RPMI7951 (cell line): Measurements from ENCODE around the gene RENBP. TPM values are rescaled to one million over a fixed set of nuclear protein-coding genes. Genes with fewer than 3 reads are reported as not detected.

Source experiments
- DNase-seq: peaks from one replicate; pipeline ENCODE4 v3.0.0-alpha.2; 2012; ENCODE audit warnings: low read depth
- total RNA-seq: library from RNA; depleted of rRNA; stranded (reverse); fragments of >200 nt; shearing (Covaris generic); gene quantifications from 2 replicates; pipeline ENCODE4 v1.2.3, GENCODE V29; 2014

RENBP gene
- total RNA-seq, 1 experiment from 2014 or later = 1.7 TPM

- DNase-seq = peak; percentile 81
Observed at GRCh38 chrX:153971124-153971449, 26.6 kb upstream of the RENBP start.

GRCh38 chrX:153970357-153971123, 26.1 kb upstream of the RENBP start:
- peak; percentile 65 for DNase-seq

GRCh38 chrX:153969904-153970356, 25.5 kb upstream of the RENBP start:
- DNase-seq = no peak

GRCh38 chrX:153969125-153969903, 24.9 kb upstream of the RENBP start:
- no peak for DNase-seq

- no peak for DNase-seq
Observed at GRCh38 chrX:153968754-153969124, 24.3 kb upstream of the RENBP start.

- no peak for DNase-seq
Observed at GRCh38 chrX:153968255-153968654, 23.8 kb upstream of the RENBP start.

- no peak for DNase-seq
Observed at GRCh38 chrX:153967536-153968224, 23.2 kb upstream of the RENBP start.

GRCh38 chrX:153966841-153967535, 22.5 kb upstream of the RENBP start:
- no peak for DNase-seq

GRCh38 chrX:153966283-153966688, 21.8 kb upstream of the RENBP start:
- no peak for DNase-seq

- no peak for DNase-seq
Observed at GRCh38 chrX:153965406-153965805, 21.0 kb upstream of the RENBP start.

GRCh38 chrX:153964105-153964504, 19.7 kb upstream of the RENBP start:
- no peak for DNase-seq

- DNase-seq = no peak
Observed at GRCh38 chrX:153963546-153963945, 19.1 kb upstream of the RENBP start.

GRCh38 chrX:153961292-153961691, 16.8 kb upstream of the RENBP start:
- DNase-seq = no peak

- no peak for DNase-seq
Observed at GRCh38 chrX:153960786-153961185, 16.3 kb upstream of the RENBP start.

GRCh38 chrX:153960077-153960476, 15.6 kb upstream of the RENBP start:
- DNase-seq = no peak

GRCh38 chrX:153959649-153960048, 15.2 kb upstream of the RENBP start:
- DNase-seq = no peak

- DNase-seq = no peak
Observed at GRCh38 chrX:153958605-153959004, 14.2 kb upstream of the RENBP start.

GRCh38 chrX:153957224-153957623, 12.8 kb upstream of the RENBP start:
- DNase-seq = no peak

GRCh38 chrX:153956044-153956907, 11.8 kb upstream of the RENBP start:
- no peak for DNase-seq

GRCh38 chrX:153955228-153955732, 10.8 kb upstream of the RENBP start:
- DNase-seq = no peak
